ENCODE data around the gene ERMN.
"Not testable (repeated sequence)": the region's sequence is repeated elsewhere in the genome, so short reads cannot be mapped to it uniquely, and the experiment has no call there.

Gene ERMN, protein sequence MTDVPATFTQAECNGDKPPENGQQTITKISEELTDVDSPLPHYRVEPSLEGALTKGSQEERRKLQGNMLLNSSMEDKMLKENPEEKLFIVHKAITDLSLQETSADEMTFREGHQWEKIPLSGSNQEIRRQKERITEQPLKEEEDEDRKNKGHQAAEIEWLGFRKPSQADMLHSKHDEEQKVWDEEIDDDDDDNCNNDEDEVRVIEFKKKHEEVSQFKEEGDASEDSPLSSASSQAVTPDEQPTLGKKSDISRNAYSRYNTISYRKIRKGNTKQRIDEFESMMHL

DNA sequence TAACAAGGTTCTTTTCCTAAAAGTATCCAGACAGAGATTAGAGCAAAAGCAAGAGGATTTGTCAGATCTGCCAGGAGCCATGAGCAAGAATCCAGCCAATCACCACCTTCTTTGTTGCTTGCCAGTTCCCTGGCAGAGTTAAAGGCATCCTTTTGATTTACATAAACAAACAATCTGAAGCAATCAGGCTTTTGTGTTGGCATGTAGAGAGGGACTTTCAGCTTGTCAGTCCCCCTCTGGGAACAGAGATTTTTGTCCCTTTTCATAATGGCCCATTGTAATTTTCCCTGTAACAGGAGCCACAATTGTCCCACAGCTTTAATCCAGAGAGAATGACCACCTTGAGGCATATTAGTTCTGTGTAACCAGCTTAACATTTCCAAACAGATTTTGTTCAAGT is at the start of gene ERMN:
Gene ERMN, minus strand, starts transcription at position 39 of the 400 bp plus-strand sequence. CDS start 182 bp downstream, outside the sequence.
- FAIRE-seq, result no peak

DNA sequence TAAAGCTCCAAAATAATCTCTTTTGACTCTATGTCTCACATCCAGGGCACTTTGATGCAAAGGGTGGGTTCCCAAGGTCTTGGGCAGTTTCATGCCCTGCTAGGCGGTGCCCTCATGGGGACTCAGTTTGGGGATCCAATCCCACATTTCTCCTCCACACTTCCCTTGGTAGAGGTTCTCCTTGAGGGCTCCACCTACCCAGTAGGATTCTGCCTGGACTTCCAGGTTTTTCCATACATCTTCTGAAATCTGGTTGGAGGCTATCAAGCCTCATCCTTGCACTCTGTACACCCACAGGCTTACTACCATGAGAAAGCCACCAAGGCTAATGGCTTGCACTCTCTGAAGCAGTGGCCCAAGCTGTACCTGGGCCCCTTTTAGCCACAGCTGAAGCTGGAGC is 49.8 kb upstream of the ERMN start:
- FAIRE-seq, result no peak

DNA sequence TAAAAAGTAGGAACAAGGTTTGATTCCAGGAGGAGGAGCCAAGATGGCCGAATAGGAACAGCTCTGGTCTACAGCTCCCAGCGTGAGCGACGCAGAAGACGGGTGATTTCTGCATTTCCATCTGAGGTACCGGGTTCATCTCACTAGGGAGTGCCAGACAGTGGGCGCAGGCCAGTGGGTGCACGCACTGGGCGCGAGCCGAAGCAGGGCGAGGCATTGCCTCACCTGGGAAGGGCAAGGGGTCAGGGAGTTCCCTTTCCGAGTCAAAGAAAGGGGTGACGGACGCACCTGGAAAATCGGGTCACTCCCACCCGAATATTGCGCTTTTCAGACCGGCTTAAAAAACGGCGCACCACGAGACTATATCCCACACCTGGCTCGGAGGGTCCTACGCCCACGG is 42.9 kb upstream of the ERMN start:
- FAIRE-seq, result not testable (repeated sequence)

DNA sequence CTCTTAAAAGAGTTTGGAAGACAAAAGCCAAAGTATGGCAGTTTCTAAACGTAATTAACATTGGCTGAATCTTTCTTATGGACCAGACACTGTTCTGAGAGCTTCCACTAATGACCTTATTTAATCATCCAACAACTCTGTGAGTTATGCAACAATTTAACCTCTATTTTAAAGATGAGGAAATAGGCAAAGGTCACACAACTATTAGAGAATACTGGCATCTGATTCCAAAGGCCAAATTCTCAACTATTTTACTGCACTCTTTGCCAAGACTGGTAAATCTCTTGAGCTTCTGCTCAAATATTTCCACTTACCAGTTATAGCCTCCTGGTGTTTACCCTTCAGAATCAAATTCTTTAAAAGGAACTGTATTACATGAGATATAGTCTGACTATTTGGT is 42.1 kb upstream of the ERMN start:
- no peak for FAIRE-seq

DNA sequence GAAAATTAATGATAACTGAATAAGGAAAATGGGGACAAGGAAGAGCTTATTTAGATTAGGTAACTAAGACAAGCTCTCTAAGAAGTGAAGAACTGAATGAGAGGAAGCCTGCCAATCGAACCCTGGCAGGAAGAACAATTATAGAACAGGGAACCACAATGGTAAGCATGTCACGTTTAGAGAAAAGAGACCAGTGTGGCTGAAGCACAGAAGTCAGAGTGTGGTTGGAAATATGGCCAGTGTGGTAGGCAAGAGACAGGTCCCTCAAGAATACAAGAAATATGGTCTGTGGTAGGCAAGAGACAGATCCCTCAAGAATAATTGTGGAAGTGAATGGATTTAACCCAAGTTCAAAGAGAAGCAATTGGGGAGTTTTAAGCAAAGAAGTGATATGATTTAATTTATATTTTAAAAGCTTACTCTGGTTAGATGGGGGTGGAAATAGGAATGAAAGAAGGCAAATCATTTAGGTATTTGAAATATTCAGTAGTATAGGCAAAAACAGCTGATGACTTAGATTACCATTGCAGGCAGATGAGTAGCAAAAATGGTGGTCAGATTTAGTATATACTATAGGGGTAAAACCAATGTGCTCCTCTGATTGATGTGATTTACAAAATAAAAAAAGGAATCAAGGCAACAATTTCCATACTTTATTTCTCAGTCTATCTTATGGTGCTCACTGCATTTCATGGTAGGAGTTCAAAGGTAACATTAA is 38.8 kb upstream of the ERMN start:
- FAIRE-seq, result no peak

DNA sequence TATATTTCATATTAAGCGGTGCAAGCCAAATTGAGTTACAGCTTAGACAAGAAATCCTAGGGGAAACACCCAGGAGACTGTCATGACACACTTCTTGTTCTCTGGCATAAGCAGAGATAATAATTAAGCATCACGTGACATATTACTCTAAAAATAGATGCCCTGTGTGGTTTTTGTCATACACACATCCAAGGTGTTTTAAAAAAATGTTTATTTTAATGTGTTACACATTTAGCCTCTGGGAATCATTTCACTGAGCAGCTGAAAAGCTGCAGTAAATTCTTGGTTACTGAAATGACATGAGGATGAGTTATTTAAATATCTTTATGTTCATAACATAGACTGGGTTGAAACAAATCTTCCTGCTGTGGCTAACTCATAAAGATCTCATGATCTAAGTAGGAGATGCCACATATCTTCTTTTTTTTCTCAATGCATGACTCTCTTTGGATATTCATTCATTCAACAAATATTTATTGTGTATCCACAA is 38.0 kb upstream of the ERMN start:
- FAIRE-seq, result no peak

DNA sequence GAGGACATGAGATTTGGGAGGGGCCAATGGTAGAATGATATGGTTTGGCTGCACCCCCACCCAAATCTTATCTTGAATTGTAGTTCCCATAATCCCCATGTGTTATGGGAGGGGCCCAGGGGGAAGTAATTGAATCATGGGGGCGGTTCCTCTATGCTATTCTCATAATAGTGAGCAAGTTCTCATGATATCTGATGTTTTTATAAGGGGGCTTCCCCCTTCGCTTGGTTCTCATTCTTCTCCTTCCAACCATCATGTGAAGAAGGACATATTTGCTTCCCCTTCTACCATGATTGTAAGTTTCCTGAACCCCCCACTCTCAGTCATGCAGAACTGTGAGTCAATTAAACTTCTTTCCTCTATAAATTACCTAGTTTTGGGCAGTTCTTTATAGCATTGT is 37.0 kb upstream of the ERMN start:
- FAIRE-seq, result no peak

DNA sequence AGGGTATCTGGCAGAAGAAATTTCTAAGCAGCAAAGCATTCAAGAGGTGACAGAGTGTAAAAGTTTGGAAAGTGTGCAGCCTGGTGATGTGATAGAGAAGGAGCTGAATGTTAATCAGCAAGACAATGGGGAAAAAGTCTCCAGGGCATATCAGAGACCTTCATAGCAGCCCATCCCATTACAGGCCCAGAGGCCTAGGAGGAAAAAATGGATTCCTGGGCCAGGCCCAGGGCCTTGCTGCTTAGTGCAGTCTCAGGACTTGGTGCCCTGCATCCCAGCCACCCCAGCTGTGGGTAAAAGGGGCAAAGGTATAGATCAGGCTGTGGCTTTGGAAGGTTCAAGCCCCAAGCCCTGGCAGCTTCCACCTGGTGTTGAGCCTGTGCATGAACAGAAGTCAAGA is 35.9 kb upstream of the ERMN start:
- no peak for FAIRE-seq

DNA sequence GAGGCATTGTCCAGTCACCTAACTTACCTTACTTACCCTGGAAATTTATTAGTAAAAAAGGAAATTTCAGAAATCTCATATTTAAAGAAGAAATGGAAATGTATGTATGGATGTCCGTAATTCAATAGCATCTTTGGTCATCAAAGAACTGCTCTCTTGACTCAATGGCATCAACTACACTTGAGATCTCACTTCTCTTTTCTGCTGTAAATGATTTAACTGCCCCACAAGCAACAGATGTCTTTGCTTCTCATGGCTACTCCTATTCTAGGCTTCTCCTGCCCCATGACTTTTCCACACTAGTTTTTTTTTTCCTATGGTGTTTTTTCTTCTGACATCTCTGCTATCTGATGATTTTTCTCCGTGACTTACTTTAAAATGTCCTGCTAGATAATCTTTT is 34.0 kb upstream of the ERMN start:
- FAIRE-seq, result no peak

DNA sequence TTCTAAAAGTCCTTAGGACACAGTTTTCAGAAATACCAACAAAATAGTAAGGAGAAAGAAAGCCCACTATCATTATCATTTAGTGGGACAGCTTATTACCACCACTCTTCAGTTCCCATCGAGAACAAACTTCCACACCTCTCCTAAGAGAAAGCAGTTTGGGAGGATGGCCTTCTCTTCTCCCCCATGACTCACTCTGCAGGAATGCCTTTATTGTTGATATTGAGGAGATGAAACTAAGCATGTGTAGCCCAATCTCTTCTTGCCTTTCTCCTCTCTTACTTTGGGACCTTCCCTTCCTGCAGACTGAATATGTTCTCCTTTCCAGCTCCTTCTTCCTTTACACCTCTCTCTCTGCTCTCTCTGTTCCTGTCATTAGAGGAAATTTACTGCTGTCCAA is 30.0 kb upstream of the ERMN start:
- FAIRE-seq, result no peak

DNA sequence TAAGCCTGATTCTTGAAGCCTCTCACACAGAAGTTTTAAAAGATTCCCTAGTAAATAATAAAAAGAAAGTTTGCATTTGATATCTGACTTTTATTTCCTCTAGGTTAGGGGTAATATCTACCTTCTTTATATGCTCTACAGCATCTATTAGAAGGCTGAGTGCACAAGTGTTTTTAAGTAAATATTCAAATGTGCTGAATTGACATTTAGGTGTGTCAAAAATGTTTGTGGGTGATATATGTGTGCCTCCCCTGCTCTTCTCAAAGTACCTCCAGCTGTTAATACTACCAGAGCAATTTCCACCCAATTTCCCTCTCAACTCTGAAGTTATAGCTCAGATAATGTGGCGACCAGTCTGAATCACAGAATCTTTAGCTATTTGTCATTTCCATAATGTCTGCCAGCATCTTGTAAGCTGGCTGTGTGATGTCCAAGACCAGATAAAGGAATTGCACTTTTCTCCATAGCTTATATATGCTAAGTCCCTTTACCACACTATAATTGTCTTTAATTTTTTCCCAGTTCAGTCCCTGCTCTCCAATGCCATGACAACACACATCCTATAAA is 24.4 kb upstream of the ERMN start:
- no peak for FAIRE-seq

DNA sequence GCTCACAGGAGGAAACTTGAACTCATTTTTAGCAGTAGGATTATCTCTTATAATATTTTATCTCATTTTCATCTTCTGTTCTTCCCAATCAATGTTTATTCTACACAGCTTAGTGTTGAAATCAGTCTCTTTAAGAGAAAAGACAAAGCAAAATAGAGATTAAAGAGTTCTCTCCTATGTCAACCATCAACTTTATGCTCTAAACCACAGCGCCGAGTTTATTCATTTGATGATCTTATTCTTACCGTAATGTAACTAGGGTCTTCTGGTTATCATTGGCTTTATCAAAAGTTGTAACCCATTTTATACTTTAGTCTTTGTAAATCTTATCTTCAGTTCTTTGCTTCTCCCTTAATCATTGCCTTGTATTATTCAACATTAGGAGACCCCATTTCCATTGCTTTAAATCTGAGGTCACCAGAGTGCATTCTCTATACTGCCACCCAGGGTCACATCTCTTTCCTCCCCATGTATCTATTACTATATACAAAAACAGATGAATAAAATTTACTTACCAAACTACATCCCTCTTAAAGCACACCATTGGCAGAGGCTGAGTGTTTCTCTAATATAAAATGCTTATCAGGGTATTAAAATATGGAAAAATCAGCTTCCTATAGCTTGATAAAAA is 22.8 kb upstream of the ERMN start:
- no peak for FAIRE-seq

DNA sequence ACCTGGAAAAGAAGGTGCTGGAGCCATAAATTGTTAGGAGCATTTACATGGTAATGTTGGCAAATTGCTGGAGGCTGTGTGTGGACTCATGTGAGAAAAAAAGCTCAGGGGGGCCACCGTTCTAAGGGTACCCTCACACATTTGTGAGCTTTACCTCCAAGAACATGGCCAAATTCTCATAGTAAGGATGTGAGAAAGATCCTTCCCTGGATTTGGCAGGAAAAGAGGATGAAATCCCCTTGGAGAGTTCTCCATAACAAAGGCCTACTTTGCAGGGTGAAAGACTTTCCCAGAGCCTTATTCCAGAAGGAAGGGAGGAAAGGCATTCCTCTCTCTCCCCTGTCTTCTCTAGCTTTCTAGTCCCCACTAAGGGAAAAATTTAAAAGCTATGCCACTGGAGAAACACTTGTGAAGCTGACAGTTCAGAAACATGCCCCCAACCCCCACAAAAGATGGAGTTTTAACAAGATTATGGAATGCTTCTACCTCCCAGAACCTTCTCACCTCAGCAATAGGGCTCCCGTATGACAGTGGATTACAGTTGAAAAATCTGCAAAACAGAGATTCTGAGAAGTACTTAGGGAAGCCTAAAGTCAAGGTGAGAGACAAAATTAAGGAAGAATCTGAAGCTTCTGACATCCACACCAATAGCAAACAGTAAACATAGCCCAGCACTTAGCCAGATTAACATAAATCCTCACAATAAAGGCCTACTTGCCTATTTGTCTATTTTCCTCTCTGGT is 20.2 kb upstream of the ERMN start:
- FAIRE-seq, result no peak

DNA sequence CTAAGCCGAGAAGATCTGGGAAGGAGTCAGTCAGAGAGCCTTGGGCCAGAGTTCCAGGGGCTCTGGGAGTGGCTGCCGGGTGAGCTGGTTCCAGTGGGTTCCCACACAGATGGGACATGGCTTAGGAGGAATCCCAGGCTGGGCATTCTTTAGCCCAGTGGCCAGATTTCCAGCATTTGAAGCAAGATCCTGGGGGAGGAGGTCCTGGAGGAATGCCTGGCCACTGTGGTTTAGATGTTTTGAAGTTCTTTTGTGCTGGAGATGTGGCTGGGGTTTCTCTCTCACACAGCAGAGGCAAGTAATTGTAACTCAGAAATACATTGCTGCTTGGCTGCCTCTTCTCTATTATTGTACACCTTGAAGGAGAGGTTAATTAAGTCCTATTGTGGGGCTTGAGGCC is 15.8 kb upstream of the ERMN start:
- not testable (repeated sequence) for FAIRE-seq

DNA sequence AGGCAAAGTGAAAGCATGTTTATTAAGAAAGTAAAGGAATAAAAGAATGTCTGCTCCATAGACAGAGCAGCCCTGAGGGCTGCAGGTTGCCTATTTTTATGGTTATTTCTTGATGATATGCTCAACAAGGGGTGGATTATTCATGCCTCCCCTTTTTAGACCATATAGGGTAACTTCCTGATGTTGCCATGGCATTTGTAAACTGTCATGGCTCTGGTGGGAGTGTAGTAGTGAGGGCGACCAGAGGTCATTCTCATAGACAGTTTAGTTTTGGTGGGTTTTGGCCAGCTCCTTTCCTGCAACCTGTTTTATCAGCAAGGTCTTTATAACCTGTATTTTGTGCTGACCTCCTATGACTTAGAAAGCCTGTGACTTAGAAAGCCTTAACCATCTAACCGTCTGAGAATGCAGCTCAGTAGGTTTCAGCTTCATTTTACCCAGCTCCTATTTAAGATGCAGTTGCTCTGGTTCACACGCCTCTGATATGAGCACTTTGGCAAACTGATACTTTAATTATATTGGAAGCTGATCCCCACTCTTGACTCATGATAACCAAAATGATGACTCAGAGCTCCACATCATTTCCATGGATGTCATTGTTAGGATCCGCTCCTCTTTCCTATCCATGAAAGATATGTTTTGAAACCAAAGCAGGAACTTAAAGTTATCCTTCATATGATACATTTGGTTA is 14.5 kb upstream of the ERMN start:
- FAIRE-seq, result no peak

DNA sequence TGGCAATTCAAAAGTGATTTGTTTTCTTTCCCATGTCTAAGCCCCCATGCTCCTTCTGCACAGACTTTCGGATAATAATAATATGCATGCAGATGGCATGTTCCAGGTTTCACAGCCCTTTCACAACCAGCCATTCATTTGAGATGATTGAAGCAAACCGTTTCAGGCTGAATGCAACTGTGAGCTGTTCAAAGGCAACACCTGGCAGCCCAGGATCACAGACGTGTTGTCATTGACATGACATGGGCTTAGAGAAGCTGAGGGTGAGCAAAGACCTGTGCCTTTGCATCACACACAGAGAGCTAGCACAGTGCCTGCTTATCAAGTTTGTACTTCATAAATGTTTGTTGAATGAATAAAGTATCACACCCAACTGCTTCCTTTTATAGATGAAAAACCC is 12.4 kb upstream of the ERMN start:
- no peak for FAIRE-seq

DNA sequence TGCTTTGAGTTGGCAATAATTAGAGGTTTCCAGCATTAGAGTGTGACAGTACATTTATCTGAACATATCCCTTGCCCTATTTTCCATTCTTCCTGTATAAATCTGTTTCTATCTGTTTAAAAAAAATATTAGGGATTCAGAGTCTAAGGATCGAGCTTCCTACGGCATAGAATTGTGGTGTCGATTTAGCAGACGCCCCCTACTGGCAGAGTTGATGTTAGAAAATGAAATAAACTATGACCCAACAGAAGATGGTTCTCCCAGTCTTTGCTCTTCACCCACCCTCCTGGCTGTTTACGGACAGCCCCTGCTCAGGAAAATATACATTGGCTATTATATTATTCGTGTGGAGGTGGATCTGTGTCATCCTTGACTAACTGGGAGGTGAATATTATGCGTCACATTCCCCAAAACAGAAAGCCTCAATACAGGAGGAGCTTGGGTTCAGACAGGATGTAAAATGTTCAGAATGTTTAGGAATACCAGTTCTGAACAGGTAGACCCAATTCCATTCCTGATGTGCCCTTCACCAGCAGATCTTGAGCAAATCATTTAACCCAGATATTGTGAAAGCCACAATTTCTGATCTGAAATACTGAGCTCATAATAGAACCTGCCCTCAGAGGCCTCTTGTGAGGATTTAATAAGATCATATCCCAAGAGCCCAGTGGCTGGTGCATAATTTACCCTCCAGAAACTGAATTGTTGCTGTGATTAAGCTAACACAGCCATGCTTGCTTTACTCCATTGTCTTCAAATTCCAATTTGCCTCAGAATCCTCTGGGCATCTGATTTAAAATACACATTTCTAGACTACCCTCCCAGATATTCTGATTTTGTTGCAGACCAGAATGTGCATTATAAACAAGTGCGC is 10.8 kb upstream of the ERMN start:
- peak; percentile 13 for FAIRE-seq

DNA sequence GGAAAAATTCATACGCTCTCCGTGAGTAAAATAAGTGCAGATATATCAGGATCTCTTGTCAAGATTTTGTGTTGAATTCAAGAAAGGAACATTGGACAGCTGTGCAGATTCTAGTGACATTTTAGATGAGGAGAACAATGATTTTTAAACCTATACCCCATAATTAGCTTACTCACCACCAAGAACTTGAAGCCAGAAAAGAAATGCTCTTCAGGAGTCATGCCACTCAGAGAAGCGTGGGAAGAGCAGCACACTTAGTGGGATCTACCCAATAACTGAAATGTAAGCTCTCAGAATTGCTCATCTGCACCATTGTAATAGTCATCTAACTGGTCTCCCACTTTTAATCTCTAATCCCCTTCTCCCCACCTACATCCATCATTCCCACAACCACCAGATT is 9.2 kb upstream of the ERMN start:
- FAIRE-seq, result no peak

DNA sequence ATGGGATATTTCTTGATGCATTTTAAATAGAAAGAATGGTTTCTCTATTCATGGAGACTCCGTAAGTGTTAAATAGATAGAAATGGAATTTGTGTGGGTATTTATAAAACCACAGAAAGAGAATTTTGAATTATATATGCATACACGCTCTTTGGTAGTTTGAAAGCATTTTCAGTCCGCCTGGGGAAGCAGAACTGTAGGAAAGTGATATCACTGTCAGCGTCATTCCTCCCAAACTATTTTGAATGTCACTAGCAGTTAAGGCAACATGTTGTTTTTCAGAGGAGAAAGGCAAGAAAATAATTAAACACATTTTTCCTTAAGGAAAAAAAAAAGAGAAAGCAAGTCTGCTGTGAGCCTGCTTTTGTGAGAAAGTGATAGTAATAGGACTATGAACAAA is 8.7 kb upstream of the ERMN start:
- FAIRE-seq, result no peak

DNA sequence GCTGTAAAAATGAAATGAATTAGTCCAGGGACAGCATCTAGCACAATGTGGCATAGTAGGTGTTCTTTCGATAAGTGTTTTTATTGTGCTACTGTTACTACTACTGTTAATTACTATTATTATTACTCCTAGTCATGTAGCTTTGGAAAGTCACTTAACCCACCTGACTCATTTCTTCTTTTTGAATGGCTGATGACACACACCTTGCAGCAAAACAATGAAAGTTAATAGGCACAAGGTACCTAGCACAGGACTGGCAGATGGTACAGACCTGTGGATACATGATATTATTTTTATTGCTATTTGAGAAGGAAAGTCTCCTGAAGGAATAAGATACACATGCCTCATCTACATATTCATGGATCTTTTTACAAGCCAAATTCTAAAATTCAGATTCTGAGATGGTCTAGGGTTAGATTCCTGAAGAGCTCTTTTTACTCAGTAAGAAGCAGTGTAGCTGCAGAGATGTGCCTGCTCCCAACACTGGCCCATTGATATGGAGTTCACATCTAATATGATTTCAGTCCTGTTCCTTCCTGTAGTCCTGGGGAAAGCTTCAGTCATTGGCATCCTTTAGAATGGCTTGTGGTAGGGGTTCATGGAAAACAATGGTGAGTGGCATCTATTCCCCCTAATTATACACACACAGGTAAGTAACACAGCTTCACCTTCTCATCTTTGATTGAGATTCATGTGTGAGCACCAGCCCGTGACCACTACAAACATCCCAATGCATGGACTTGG is 7.9 kb upstream of the ERMN start:
- FAIRE-seq, result no peak

DNA sequence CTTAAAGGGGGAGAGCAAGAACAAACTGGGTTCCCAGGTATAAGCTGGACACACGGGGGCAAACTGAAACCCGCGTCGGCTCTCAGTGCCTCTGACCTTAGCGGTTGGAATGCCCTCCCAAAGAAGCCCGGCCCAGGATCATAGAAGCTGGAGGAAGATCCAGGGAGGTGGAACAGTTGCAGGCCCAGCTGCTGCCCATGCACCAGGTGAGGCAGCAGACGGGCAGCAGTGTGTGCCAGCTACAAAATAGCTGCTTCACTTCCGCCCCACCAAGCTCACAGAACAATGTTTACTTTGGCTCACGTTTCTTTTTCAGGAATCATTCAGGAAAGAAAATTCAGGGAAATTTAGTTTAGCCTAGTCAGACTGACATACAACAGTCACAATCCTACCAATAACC is 3.9 kb upstream of the ERMN start:
- no peak for FAIRE-seq

Data from G401.6 (cell line).